Measurements from ENCODE around the gene ATXN1. TPM values are rescaled to one million over a fixed set of nuclear protein-coding genes. Genes with fewer than 3 reads are reported as not detected.

ATXN1 gene
- total and polyA plus RNA-seq, 7 donors: 1.3 to 50.9 (median 21.6) TPM

GRCh38 chr6:16473908-16474771 lies 287.1 kb downstream of the ATXN1 start:
- intact Hi-C loops (cut with DNase I): no loop called here
- no peak overlapping the region for H3K4me3 ChIP-seq
- no peaks in the 10 kb centered on the region for H3K9me3 ChIP-seq
- H3K36me3 ChIP-seq (ENCODE audit: insufficient read depth in 1 of 2, low read depth in 1 of 2): no peaks in the 10 kb centered on the region
- no peak for DNase-seq
- no peak for ATAC-seq
- H3K27me3 ChIP-seq (ENCODE audit: insufficient read depth in 3 of 3, low read length in 2 of 3): no peaks in the 10 kb centered on the region
- no peak overlapping the region for H3K27ac ChIP-seq
- peaks cover 13% of the 10 kb centered on the region for H3K4me1 ChIP-seq
- TF ChIP-seq, protein P1, sequence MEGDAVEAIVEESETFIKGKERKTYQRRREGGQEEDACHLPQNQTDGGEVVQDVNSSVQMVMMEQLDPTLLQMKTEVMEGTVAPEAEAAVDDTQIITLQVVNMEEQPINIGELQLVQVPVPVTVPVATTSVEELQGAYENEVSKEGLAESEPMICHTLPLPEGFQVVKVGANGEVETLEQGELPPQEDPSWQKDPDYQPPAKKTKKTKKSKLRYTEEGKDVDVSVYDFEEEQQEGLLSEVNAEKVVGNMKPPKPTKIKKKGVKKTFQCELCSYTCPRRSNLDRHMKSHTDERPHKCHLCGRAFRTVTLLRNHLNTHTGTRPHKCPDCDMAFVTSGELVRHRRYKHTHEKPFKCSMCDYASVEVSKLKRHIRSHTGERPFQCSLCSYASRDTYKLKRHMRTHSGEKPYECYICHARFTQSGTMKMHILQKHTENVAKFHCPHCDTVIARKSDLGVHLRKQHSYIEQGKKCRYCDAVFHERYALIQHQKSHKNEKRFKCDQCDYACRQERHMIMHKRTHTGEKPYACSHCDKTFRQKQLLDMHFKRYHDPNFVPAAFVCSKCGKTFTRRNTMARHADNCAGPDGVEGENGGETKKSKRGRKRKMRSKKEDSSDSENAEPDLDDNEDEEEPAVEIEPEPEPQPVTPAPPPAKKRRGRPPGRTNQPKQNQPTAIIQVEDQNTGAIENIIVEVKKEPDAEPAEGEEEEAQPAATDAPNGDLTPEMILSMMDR (IDR thresholded peaks at IDR 0.05): no peak
- WGBS, 3 donors: 90 to 100% (median 95%) methylated on average over 1 of the region's 1 CpG

DNA sequence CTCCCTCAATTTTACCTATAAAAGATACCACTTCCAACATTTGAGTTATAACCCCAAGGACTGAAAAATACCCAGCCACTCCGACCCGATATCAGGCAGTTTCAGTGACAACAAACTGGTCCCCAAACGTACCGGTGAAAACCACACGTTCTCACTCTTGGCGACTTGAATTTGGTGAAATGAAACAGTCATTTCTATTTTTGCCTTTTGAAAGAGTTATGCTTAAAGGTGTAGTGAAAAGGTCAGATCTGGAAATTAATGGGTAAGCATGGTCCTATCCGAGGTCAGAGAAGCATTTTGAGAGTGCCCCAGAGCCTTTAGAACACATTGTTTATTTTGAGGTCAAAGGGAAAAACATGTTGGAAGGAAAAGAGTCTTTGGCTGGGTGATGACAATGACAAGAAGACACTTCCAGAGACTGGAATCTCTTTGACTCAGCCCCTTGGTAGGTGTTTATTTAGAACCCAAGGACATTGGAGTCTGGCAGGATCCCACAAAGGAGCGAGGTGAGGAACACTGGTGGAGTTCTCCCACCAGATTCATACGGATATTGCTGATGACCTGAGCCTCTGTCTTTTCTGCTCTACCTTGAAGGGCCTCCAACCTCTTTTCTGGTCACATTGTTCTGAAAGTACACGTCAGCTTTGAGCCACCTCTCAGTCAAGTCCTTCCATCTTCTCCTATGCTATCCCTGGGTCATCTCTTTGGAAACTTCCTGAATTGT lies 287.9 kb downstream of the ATXN1 start:
- peaks cover 11% of the 10 kb centered on the region for H3K4me1 ChIP-seq
- 86 to 95% (median 87%) methylated on average over 10 of the region's 10 CpGs for WGBS, 3 donors
- H3K4me3 ChIP-seq: no peak overlapping the region
- no peak overlapping the region for H3K27ac ChIP-seq
- H3K9me3 ChIP-seq: no peaks in the 10 kb centered on the region
- TF ChIP-seq, protein P1 (IDR thresholded peaks at IDR 0.05): no peak
- DNase-seq (no peak), ATAC-seq (no peak)
- intact Hi-C loops (cut with DNase I): no loop called here
- no peaks in the 10 kb centered on the region for H3K27me3 ChIP-seq (ENCODE audit: insufficient read depth in 3 of 3, low read length in 2 of 3)
- no peaks in the 10 kb centered on the region for H3K36me3 ChIP-seq (ENCODE audit: insufficient read depth in 1 of 2, low read depth in 1 of 2)

GRCh38 chr6:16472349-16473069 lies 288.8 kb downstream of the ATXN1 start:
- no peak overlapping the region for H3K27ac ChIP-seq
- no peaks in the 10 kb centered on the region for H3K9me3 ChIP-seq
- peaks cover 2% of the 10 kb centered on the region for H3K4me1 ChIP-seq
- H3K36me3 ChIP-seq (ENCODE audit: insufficient read depth in 1 of 2, low read depth in 1 of 2): no peaks in the 10 kb centered on the region
- TF ChIP-seq, protein P1 (IDR thresholded peaks at IDR 0.05): no peak
- DNase-seq: no peak
- no peaks in the 10 kb centered on the region for H3K27me3 ChIP-seq (ENCODE audit: insufficient read depth in 3 of 3, low read length in 2 of 3)
- intact Hi-C loops (cut with DNase I): no loop called here
- no peak for ATAC-seq
- no peak overlapping the region for H3K4me3 ChIP-seq
- WGBS, 3 donors: 87 to 94% (median 93%) methylated on average over 3 of the region's 3 CpGs

GRCh38 chr6:16471910-16472297 lies 289.4 kb downstream of the ATXN1 start:
- Histone ChIP-seq H3K36me3 (ENCODE audit: insufficient read depth in 1 of 2, low read depth in 1 of 2) (no peaks in the 10 kb centered on the region), H3K27me3 (ENCODE audit: insufficient read depth in 3 of 3, low read length in 2 of 3) (no peaks in the 10 kb centered on the region), H3K4me3 (no peak overlapping the region), H3K9me3 (no peaks in the 10 kb centered on the region), H3K27ac (no peak overlapping the region), H3K4me1 (no peaks in the 10 kb centered on the region)
- intact Hi-C loops (cut with DNase I): no loop called here
- TF ChIP-seq, protein P1 (IDR thresholded peaks at IDR 0.05): no peak
- 92 to 98% (median 98%) methylated on average over 3 of the region's 3 CpGs for WGBS, 3 donors
- DNase-seq (no peak), ATAC-seq (no peak)

All from psoas muscle (tissue), 8 donors.